Nephron (organoid): ENCODE measurements around the gene TMEM202.
"Not testable (repeated sequence)": the region's sequence is repeated elsewhere in the genome, so short reads cannot be mapped to it uniquely, and the experiment has no call there.

Source experiments
- H3K27ac Mint-ChIP-seq, 3 experiments: 2 replicates each; pipeline ENCODE4 v1.8.0; 2020; ENCODE audit warnings: mixed read lengths in 3 of 3, mild to moderate bottlenecking in 2 of 3, moderate library complexity in 1 of 3
- H3K27me3 Mint-ChIP-seq: 2 replicates; pipeline ENCODE4 v1.8.0; 2021; ENCODE audit warnings: low read depth, mild to moderate bottlenecking, moderate library complexity, mixed read lengths
- H3K36me3 Mint-ChIP-seq: 2 replicates; pipeline ENCODE4 v1.8.0; 2020; ENCODE audit warnings: low read depth, mixed read lengths
- H3K4me1 Mint-ChIP-seq: 2 replicates; pipeline ENCODE4 v1.8.0; 2020; ENCODE audit warnings: mixed read lengths
- H3K4me3 Mint-ChIP-seq, 3 experiments: 2 replicates each; pipeline ENCODE4 v1.8.0; 2020; ENCODE audit warnings: mild to moderate bottlenecking in 3 of 3, mixed read lengths in 3 of 3, moderate library complexity in 2 of 3
- H3K9me3 Mint-ChIP-seq: 2 replicates; pipeline ENCODE4 v1.8.0; 2020; ENCODE audit warnings: mixed read lengths
- TF ChIP-seq, protein P1 (sequence below), 3 experiments: fragments of 200-600 bp; sonication (generic); IDR thresholded peaks; one replicate each; pipeline ENCODE4 v1.5.0; 2021; ENCODE audit warnings: antibody characterized with exemption in 3 of 3; ENCODE audit not compliant: unreplicated experiment in 3 of 3

TMEM202 gene

GRCh38 chr15:72404841-72405240, 6.7 kb downstream of the TMEM202 start:
- TF ChIP-seq, protein P1, sequence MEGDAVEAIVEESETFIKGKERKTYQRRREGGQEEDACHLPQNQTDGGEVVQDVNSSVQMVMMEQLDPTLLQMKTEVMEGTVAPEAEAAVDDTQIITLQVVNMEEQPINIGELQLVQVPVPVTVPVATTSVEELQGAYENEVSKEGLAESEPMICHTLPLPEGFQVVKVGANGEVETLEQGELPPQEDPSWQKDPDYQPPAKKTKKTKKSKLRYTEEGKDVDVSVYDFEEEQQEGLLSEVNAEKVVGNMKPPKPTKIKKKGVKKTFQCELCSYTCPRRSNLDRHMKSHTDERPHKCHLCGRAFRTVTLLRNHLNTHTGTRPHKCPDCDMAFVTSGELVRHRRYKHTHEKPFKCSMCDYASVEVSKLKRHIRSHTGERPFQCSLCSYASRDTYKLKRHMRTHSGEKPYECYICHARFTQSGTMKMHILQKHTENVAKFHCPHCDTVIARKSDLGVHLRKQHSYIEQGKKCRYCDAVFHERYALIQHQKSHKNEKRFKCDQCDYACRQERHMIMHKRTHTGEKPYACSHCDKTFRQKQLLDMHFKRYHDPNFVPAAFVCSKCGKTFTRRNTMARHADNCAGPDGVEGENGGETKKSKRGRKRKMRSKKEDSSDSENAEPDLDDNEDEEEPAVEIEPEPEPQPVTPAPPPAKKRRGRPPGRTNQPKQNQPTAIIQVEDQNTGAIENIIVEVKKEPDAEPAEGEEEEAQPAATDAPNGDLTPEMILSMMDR (IDR thresholded peaks at IDR 0.05; ENCODE audit: unreplicated experiment in 3 of 3), result no peak
- peaks cover 73% of the 10 kb centered on the region for H3K27me3 Mint-ChIP-seq
- no peaks in the 10 kb centered on the region for H3K36me3 Mint-ChIP-seq
- H3K27ac Mint-ChIP-seq, result no peak overlapping the region
- H3K4me1 Mint-ChIP-seq, result no peaks in the 10 kb centered on the region
- H3K9me3 Mint-ChIP-seq, result no peaks in the 10 kb centered on the region
- no peak overlapping the region for H3K4me3 Mint-ChIP-seq

GRCh38 chr15:72406936-72407335, 8.8 kb downstream of the TMEM202 start:
- no peaks in the 10 kb centered on the region for H3K4me1 Mint-ChIP-seq
- no peaks in the 10 kb centered on the region for H3K36me3 Mint-ChIP-seq
- peaks cover 4% of the 10 kb centered on the region for H3K9me3 Mint-ChIP-seq
- TF ChIP-seq, protein P1 (IDR thresholded peaks at IDR 0.05; ENCODE audit: unreplicated experiment in 3 of 3), result no peak
- no peak overlapping the region for H3K27ac Mint-ChIP-seq
- H3K4me3 Mint-ChIP-seq, result no peak overlapping the region
- H3K27me3 Mint-ChIP-seq, result peaks cover 83% of the 10 kb centered on the region

DNA sequence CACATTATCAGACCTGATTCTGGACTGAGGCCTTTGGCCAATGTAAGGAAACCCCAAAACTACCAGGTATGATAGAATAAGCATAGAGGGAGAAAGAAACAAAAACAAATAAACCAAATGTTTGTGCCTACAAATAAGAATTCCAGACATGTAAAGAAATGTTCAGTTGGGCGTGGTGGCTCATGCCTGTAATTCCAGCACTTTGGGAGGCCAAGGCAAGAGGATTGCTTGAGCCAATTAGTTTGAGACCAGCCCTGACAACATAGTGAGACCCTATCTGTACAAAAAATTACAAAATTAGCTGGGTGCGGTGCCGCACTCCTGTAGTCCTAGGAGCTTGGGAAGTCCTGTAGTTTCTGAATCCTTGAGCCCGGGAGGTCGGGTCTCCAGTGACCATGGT, 13.0 kb downstream of the TMEM202 start:
- no peak overlapping the region for H3K4me3 Mint-ChIP-seq

GRCh38 chr15:72411544-72411943, 13.4 kb downstream of the TMEM202 start:
- Mint-ChIP-seq H3K27ac (no peak overlapping the region), H3K9me3 (peaks cover 7% of the 10 kb centered on the region), H3K4me1 (no peaks in the 10 kb centered on the region), H3K27me3 (peaks cover 46% of the 10 kb centered on the region), H3K36me3 (no peaks in the 10 kb centered on the region), H3K4me3 (no peak overlapping the region)
- TF ChIP-seq, protein P1 (IDR thresholded peaks at IDR 0.05; ENCODE audit: unreplicated experiment in 3 of 3), result no peak

More for the DNA sequence above, 13.0 kb downstream of the TMEM202 start:
- Mint-ChIP-seq H3K27ac (no peak overlapping the region), H3K27me3 (peaks cover 50% of the 10 kb centered on the region), H3K4me1 (no peaks in the 10 kb centered on the region), H3K9me3 (peaks cover 7% of the 10 kb centered on the region), H3K36me3 (no peaks in the 10 kb centered on the region)
- TF ChIP-seq, protein P1 (IDR thresholded peaks at IDR 0.05; ENCODE audit: unreplicated experiment in 3 of 3), result no peak

GRCh38 chr15:72413337-72413736, 15.2 kb downstream of the TMEM202 start:
- H3K36me3 Mint-ChIP-seq, H3K27ac Mint-ChIP-seq, H3K4me3 Mint-ChIP-seq, H3K4me1 Mint-ChIP-seq, H3K9me3 Mint-ChIP-seq: not testable (repeated sequence)
- H3K27me3 Mint-ChIP-seq, result peaks cover 29% of the 10 kb centered on the region

GRCh38 chr15:72415304-72415703, 17.2 kb downstream of the TMEM202 start:
- Mint-ChIP-seq H3K4me1 (no peaks in the 10 kb centered on the region), H3K27me3 (peaks cover 11% of the 10 kb centered on the region), H3K9me3 (peaks cover 7% of the 10 kb centered on the region), H3K27ac (no peak overlapping the region), H3K36me3 (no peaks in the 10 kb centered on the region), H3K4me3 (no peak overlapping the region)
- TF ChIP-seq, protein P1 (IDR thresholded peaks at IDR 0.05; ENCODE audit: unreplicated experiment in 3 of 3), result no peak

DNA sequence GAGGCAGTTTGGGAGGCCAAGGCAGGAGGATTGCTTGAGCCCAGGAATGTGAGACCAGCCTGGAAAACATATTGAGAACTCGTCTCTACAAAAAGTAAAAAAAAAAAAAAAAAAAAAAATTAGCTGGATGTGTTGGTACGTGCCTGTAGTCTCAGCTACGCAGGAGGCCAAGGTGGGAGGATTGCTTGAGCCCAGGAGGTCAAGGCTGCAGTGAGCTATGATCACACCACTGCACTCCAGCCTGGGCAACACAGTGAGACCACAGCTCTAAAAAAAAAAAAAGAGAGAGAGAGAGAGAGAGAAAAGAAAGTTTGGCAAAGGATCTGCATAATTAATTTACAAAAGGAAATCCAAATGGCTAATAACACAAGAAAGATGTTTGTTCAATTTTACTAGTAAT, 21.7 kb downstream of the TMEM202 start:
- H3K4me3 Mint-ChIP-seq, H3K4me1 Mint-ChIP-seq, H3K27me3 Mint-ChIP-seq, H3K27ac Mint-ChIP-seq, H3K36me3 Mint-ChIP-seq: not testable (repeated sequence)
- peaks cover 11% of the 10 kb centered on the region for H3K9me3 Mint-ChIP-seq
